ENCODE measurements around the gene GRXCR1.

Gene GRXCR1

GRCh38 chr4:42892413-42892812 lies at the start of gene GRXCR1:
Gene GRXCR1 (plus strand): TSS chr4:42892713. CDS start chr4:42893267, 554 bp downstream.
- no peak for DNase-seq

- DNase-seq: no peak
Observed at GRCh38 chr4:42843694-42844093, 48.8 kb upstream of the GRXCR1 start.

- DNase-seq: no peak
Observed at GRCh38 chr4:42844422-42845070, 48.0 kb upstream of the GRXCR1 start.

GRCh38 chr4:42845586-42845985 lies 46.9 kb upstream of the GRXCR1 start:
- no peak for DNase-seq

- no peak for DNase-seq
Observed at GRCh38 chr4:42855779-42856178, 36.7 kb upstream of the GRXCR1 start.

- peak; percentile 11 for DNase-seq
Observed at GRCh38 chr4:42865572-42866189, 26.8 kb upstream of the GRXCR1 start.

GRCh38 chr4:42871261-42871660 lies 21.3 kb upstream of the GRXCR1 start:
- DNase-seq: no peak

- no peak for DNase-seq
Observed at GRCh38 chr4:42871671-42872290, 20.7 kb upstream of the GRXCR1 start.

GRCh38 chr4:42878863-42879262 lies 13.7 kb upstream of the GRXCR1 start:
- no peak for DNase-seq

GRCh38 chr4:42881253-42881652 lies 11.3 kb upstream of the GRXCR1 start:
- DNase-seq: no peak

GRCh38 chr4:42891644-42892043 lies 869 bp upstream of the GRXCR1 start:
- no peak for DNase-seq

- no peak for DNase-seq
Observed at GRCh38 chr4:42895452-42895851, 2.9 kb downstream of the GRXCR1 start.

- no peak for DNase-seq
Observed at GRCh38 chr4:42904986-42905385, 12.5 kb downstream of the GRXCR1 start.

GRCh38 chr4:42905591-42905990 lies 13.1 kb downstream of the GRXCR1 start:
- no peak for DNase-seq

GRCh38 chr4:42906341-42906740 lies 13.8 kb downstream of the GRXCR1 start:
- no peak for DNase-seq

- no peak for DNase-seq
Observed at GRCh38 chr4:42906891-42907759, 14.6 kb downstream of the GRXCR1 start.

- no peak for DNase-seq
Observed at GRCh38 chr4:42910459-42910858, 17.9 kb downstream of the GRXCR1 start.

- DNase-seq: no peak
Observed at GRCh38 chr4:42914937-42915336, 22.4 kb downstream of the GRXCR1 start.

GRCh38 chr4:42915484-42915883 lies 23.0 kb downstream of the GRXCR1 start:
- no peak for DNase-seq

GRCh38 chr4:42917296-42917695 lies 24.8 kb downstream of the GRXCR1 start:
- DNase-seq: no peak

- DNase-seq: no peak
Observed at GRCh38 chr4:42923431-42923830, 30.9 kb downstream of the GRXCR1 start.

- DNase-seq: no peak
Observed at GRCh38 chr4:42925921-42926320, 33.4 kb downstream of the GRXCR1 start.

GRCh38 chr4:42927946-42928345 lies 35.4 kb downstream of the GRXCR1 start:
- no peak for DNase-seq
